AG10803 (cell line): Measurements from ENCODE around the gene FN3K.
A peak's percentile ranks its signal among the peaks of the same experiment; 100 is the strongest.

Source experiments
- DNase-seq: peaks from one replicate; pipeline ENCODE4 v3.0.0; 2010; ENCODE audit warnings: low read depth
- H3K4me3 ChIP-seq: 2 replicates; pipeline ENCODE4 v1.5.1; 2011; ENCODE audit warnings: mild to moderate bottlenecking, low read length, control low read depth
- CTCF ChIP-seq: conservative IDR thresholded peaks from 2 replicates; pipeline ENCODE4 v1.5.1; 2011; ENCODE audit warnings: mild to moderate bottlenecking, low read length, control low read depth, inconsistent platforms

FN3K gene

GRCh38 chr17:82691714-82692113 is 43.7 kb upstream of the FN3K start:
- DNase-seq: no peak
- no peak overlapping the region for H3K4me3 ChIP-seq
- no peak for TF ChIP-seq CTCF

GRCh38 chr17:82692268-82692667 is 43.1 kb upstream of the FN3K start:
- DNase-seq: no peak
- TF ChIP-seq CTCF: no peak
- no peak overlapping the region for H3K4me3 ChIP-seq

- no peak overlapping the region for H3K4me3 ChIP-seq
- DNase-seq: no peak
- TF ChIP-seq CTCF: no peak
Observed at GRCh38 chr17:82693168-82693867, 42.1 kb upstream of the FN3K start.

- DNase-seq: no peak
- no peak overlapping the region for H3K4me3 ChIP-seq
- TF ChIP-seq CTCF: no peak
Observed at GRCh38 chr17:82694647-82695046, 40.8 kb upstream of the FN3K start.

- TF ChIP-seq CTCF: no peak
- no peak for DNase-seq
- no peak overlapping the region for H3K4me3 ChIP-seq
Observed at GRCh38 chr17:82696259-82696658, 39.2 kb upstream of the FN3K start.

- TF ChIP-seq CTCF: no peak
- no peak for DNase-seq
- H3K4me3 ChIP-seq: peak overlapping the region; percentile 66
Observed at GRCh38 chr17:82696916-82697807, 38.3 kb upstream of the FN3K start.

GRCh38 chr17:82697808-82698064 is 37.7 kb upstream of the FN3K start:
- TF ChIP-seq CTCF: no peak
- H3K4me3 ChIP-seq: peak overlapping the region; percentile 66
- DNase-seq: no peak
